Loucy (cell line): ENCODE measurements around the gene PATL1.

ENCODE experiments used
- H2AFZ ChIP-seq: fragments of 200-600 bp; sonication (generic); 2 replicates; pipeline ENCODE4 v1.6.0; 2016; ENCODE audit warnings: antibody characterized with exemption, mild to moderate bottlenecking, low read length, moderate library complexity
- H3F3A ChIP-seq: fragments of 200-600 bp; 2 replicates; pipeline ENCODE4 v1.6.0; 2016; ENCODE audit warnings: antibody characterized with exemption, low read depth, mild to moderate bottlenecking
- H3K27me3 ChIP-seq: fragments of 200-600 bp; sonication (generic); 2 replicates; pipeline ENCODE4 v1.6.1; 2014; ENCODE audit warnings: low read length, mild to moderate bottlenecking; ENCODE audit not compliant: insufficient read depth, poor library complexity, severe bottlenecking
- H3K36me3 ChIP-seq: fragments of 200-600 bp; sonication (generic); 2 replicates; pipeline ENCODE4 v1.6.1; 2016; ENCODE audit warnings: low read length; ENCODE audit not compliant: insufficient read depth
- H3K4me1 ChIP-seq: fragments of 200-600 bp; sonication (generic); 2 replicates; pipeline ENCODE4 v1.5.1; 2014; ENCODE audit warnings: low read length, mild to moderate bottlenecking; ENCODE audit not compliant: insufficient read depth, poor library complexity, severe bottlenecking
- H3K4me2 ChIP-seq: fragments of 200-600 bp; sonication (generic); 2 replicates; pipeline ENCODE4 v1.6.0; 2014; ENCODE audit warnings: antibody characterized with exemption, low read length, low read depth, mild to moderate bottlenecking; ENCODE audit not compliant: poor library complexity, severe bottlenecking
- H3K4me3 ChIP-seq: fragments of 200-600 bp; sonication (generic); 2 replicates; pipeline ENCODE4 v1.5.1; 2014; ENCODE audit warnings: low read length, mild to moderate bottlenecking, mixed read lengths; ENCODE audit not compliant: poor library complexity, severe bottlenecking
- H3K79me2 ChIP-seq: fragments of 200-600 bp; sonication (generic); 2 replicates; pipeline ENCODE4 v1.6.1; 2014; ENCODE audit warnings: low read length; ENCODE audit not compliant: insufficient read depth
- H3K9ac ChIP-seq: fragments of 200-600 bp; sonication (generic); 2 replicates; pipeline ENCODE4 v1.6.0; 2014; ENCODE audit warnings: mild to moderate bottlenecking, low read depth, low read length, moderate library complexity; ENCODE audit not compliant: poor library complexity, severe bottlenecking
- H3K9me2 ChIP-seq: fragments of 200-600 bp; sonication (generic); replicated peaks from 2 replicates; pipeline ENCODE4 v1.6.1; 2016; ENCODE audit warnings: low read depth, low read length, mixed read lengths
- H3K9me3 ChIP-seq: fragments of 200-600 bp; sonication (generic); 2 replicates; pipeline ENCODE4 v1.6.1; 2014; ENCODE audit warnings: mild to moderate bottlenecking, antibody characterized with exemption, low read length, low read depth; ENCODE audit not compliant: insufficient read depth
- H4K20me1 ChIP-seq: fragments of 200-600 bp; sonication (generic); 2 replicates; pipeline ENCODE4 v1.6.0; 2014; ENCODE audit warnings: antibody characterized with exemption, low read length, mild to moderate bottlenecking; ENCODE audit not compliant: insufficient read depth, poor library complexity, severe bottlenecking
- EZH2phosphoT487 ChIP-seq: fragments of 200-600 bp; IDR thresholded peaks from 2 replicates; pipeline ENCODE4 v1.6.1; 2018; ENCODE audit warnings: antibody characterized with exemption, mild to moderate bottlenecking, moderate library complexity, borderline replicate concordance
- TF ChIP-seq, protein P1 (sequence below): fragments of 200-600 bp; sonication (generic); conservative IDR thresholded peaks from 2 replicates; pipeline ENCODE4 v1.5.1; 2014; ENCODE audit warnings: mild to moderate bottlenecking, antibody characterized with exemption, low read length

Gene PATL1

DNA sequence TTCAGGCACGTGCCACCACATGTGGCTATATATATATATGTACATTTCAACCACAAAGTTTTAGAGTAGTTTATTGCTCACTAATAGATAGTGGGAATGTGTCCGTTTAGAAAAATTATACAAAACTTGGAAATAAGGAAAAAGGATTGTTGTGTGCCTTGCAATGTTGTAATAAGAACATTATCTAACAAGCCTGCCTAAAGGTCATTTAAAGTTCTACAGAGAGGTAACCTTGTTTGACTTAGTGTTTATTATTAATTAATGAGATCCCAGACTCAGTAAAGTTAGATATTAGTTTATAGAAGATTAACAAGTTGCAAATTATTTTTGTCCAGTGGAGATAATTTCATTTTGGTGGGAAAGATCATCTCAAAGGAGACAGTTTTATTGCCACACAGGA lies 5.5 kb upstream of the PATL1 start:
- Histone ChIP-seq H3K9me3 (no peaks in the 10 kb centered on the region), H3K4me2 (no peak overlapping the region), H3K4me3 (no peak overlapping the region), H3K9ac (no peak overlapping the region), H3K4me1 (peaks cover 7% of the 10 kb centered on the region), H3K36me3 (no peaks in the 10 kb centered on the region), H3K9me2 (no peaks in the 10 kb centered on the region), H2AFZ (no peak overlapping the region), H4K20me1 (no peaks in the 10 kb centered on the region), H3F3A (no peaks in the 10 kb centered on the region), H3K27me3 (no peaks in the 10 kb centered on the region), H3K79me2 (peaks cover 7% of the 10 kb centered on the region; the same call in 1 of the 2 replicates)
- TF ChIP-seq, protein P1, sequence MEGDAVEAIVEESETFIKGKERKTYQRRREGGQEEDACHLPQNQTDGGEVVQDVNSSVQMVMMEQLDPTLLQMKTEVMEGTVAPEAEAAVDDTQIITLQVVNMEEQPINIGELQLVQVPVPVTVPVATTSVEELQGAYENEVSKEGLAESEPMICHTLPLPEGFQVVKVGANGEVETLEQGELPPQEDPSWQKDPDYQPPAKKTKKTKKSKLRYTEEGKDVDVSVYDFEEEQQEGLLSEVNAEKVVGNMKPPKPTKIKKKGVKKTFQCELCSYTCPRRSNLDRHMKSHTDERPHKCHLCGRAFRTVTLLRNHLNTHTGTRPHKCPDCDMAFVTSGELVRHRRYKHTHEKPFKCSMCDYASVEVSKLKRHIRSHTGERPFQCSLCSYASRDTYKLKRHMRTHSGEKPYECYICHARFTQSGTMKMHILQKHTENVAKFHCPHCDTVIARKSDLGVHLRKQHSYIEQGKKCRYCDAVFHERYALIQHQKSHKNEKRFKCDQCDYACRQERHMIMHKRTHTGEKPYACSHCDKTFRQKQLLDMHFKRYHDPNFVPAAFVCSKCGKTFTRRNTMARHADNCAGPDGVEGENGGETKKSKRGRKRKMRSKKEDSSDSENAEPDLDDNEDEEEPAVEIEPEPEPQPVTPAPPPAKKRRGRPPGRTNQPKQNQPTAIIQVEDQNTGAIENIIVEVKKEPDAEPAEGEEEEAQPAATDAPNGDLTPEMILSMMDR = no peak
- no peak for TF ChIP-seq EZH2phosphoT487

DNA sequence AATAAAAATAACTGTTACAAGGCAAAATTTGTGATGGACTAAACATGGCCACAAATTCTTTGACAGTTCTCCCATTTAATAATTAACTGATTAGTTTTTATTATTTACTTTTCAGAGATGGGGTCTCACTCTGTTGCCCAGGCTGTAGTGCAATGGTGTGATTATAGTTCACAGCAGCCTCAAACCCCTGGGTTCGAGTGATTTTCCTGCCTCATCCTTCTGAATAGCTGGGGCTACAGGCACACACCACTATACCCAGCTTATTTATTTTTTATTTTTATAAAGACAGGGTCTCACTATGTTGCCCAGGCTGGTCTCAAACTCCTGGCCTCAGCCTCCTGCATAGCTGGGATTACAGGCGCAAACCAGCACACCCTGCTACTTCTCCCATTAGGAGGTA lies 4.5 kb upstream of the PATL1 start:
- Histone ChIP-seq H3K36me3 (no peaks in the 10 kb centered on the region), H3K4me2 (no peak overlapping the region), H3K4me3 (no peak overlapping the region), H2AFZ (no peak overlapping the region), H4K20me1 (peaks cover under 1% of the 10 kb centered on the region), H3K79me2 (peaks cover 11% of the 10 kb centered on the region), H3K9ac (no peak overlapping the region), H3K9me2 (no peaks in the 10 kb centered on the region), H3K4me1 (peaks cover 7% of the 10 kb centered on the region), H3K9me3 (no peaks in the 10 kb centered on the region), H3F3A (no peaks in the 10 kb centered on the region), H3K27me3 (no peaks in the 10 kb centered on the region)
- TF ChIP-seq EZH2phosphoT487 = no peak

DNA sequence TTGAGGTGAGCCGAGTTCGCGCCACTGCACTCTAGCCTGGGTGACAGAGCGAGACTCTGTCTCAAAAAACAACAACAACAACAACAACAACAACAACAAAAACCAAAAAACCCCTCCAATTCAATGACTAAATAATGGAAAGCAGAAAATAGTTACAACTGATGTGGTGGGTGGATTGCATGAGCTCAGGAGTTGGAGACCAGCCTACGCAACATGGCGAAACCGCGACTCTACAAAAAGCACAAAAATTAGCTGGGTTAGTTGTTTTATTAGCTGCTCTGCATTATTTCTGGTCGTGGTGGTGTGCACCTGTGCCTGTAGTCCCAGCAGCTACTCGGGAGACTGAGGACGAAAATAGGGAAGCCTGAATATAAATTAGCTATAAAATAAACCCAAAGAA lies 2.6 kb upstream of the PATL1 start:
- H3K4me1 ChIP-seq = peaks cover 25% of the 10 kb centered on the region
- no peak overlapping the region for H3K9ac ChIP-seq
- no peaks in the 10 kb centered on the region for H3K9me3 ChIP-seq
- H3K4me3 ChIP-seq = no peak overlapping the region
- no peaks in the 10 kb centered on the region for H3K27me3 ChIP-seq
- TF ChIP-seq, protein P1 = no peak
- H3K4me2 ChIP-seq = no peak overlapping the region
- H2AFZ ChIP-seq = no peak overlapping the region
- H3K9me2 ChIP-seq = no peaks in the 10 kb centered on the region
- peaks cover 29% of the 10 kb centered on the region for H3K79me2 ChIP-seq
- H3F3A ChIP-seq = no peaks in the 10 kb centered on the region
- no peaks in the 10 kb centered on the region; the same call in 1 of the 2 replicates for H3K36me3 ChIP-seq
- peaks cover 19% of the 10 kb centered on the region for H4K20me1 ChIP-seq

DNA sequence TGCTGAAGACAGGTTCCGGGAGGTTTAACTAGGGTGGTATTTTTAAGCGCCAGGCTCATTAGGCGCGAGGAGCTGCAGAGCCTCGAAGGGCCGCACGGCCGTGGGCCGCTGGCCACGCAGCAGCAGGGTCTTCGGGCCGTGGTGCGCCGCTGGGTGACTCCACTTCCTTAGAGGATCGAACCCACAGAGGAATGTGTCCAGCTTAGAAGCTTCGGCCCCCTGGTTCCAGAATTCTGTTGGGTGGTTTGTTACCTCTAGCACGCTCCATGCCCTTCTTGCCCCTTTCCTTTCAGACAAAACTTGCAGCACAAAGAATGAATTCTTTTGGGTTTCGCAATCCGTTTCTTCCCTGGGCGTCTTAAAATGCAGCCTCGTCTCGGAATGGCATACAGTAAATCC lies 773 bp upstream of the PATL1 start:
- Histone ChIP-seq H3K4me1 (peaks cover 35% of the 10 kb centered on the region), H2AFZ (peak overlapping the region; percentile 96), H3F3A (no peaks in the 10 kb centered on the region), H3K4me3 (peak overlapping the region; percentile 87), H3K9me2 (no peaks in the 10 kb centered on the region), H3K27me3 (no peaks in the 10 kb centered on the region), H3K9ac (peak overlapping the region; percentile 73), H3K79me2 (peaks cover 47% of the 10 kb centered on the region), H3K36me3 (peaks cover 9% of the 10 kb centered on the region), H3K4me2 (peak overlapping the region; percentile 80), H4K20me1 (peaks cover 35% of the 10 kb centered on the region), H3K9me3 (no peaks in the 10 kb centered on the region)
- TF ChIP-seq, protein P1 = no peak
- TF ChIP-seq EZH2phosphoT487 = no peak
